ENCODE data around the gene FOXP1. TPM values are rescaled to one million over a fixed set of nuclear protein-coding genes. Genes with fewer than 3 reads are reported as not detected.
A peak's percentile ranks its signal among the peaks of the same experiment; 100 is the strongest.

FOXP1 gene
- total RNA-seq, 1 experiment from 2014 or later: 75.3 TPM

DNA sequence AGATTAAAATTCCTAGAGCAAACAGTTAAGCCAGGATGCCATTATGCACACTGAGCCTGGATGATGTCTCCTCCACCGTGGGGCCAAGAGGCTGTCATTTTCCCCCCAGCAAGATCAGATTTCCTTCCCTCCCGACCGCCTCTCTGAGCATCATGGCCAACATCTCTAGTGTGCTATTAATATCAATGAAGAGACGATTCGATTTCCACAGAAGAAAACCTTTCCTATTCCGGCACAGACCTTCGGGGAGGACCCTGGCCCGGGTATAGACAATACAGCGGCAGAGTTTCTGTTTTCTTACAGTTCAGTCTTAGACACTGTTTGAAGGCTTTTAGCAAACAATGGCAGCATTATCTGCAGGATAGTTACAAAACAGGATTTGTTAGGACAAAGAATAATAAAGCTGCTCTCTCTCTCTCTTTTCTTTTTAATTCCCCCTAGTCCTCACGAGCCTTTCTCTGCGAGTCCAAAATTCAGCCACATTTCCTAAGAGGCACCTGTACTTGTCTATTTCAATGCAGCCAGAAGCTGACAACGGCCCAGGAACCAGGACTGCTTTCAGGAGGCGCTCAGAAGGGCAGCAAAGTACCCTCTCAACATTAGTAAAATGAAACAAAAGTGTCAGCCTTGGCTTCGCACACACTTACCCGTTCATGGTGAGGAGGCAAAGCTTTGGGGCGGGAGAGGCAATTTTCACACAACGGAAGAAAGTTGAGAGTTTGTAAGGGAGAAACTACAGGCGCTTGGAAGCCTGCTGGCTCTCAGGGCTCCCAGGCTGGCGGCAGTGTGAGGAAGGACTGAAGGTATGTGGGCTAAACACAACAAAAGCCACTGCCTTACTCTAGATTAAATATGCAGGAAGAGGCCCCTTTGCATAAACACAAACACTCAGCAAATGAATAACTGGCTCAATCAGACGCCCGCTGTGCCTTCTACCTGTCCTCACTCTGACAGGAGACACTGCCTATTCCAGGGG lies 278.0 kb downstream of the FOXP1 start:
- Histone ChIP-seq H3K9me3 (ENCODE audit: control insufficient read depth, low read depth, low read length) (no peaks in the 10 kb centered on the region), H3K79me2 (ENCODE audit: insufficient read depth, low read length) (peaks cover 4% of the 10 kb centered on the region; the same call in 1 of the 2 replicates), H2BK15ac (ENCODE audit: low read depth, low read length) (no peak overlapping the region), H2BK12ac (ENCODE audit: insufficient read length, low read depth, low read length) (peak overlapping the region; percentile 28), H3K4ac (ENCODE audit: low read depth, low read length) (no peak overlapping the region), H3T11ph (ENCODE audit: low read length) (no peak overlapping the region), H3K18ac (ENCODE audit: insufficient read length, low read depth, low read length) (peak overlapping the region; percentile 59), H2AFZ (ENCODE audit: low read length) (no peak overlapping the region), H3K4me1 (ENCODE audit: insufficient read depth, low read length) (peaks cover 11% of the 10 kb centered on the region), H4K8ac (replicated peaks; ENCODE audit: insufficient read length, low read depth, low read length) (no peak overlapping the region), H2BK120ac (ENCODE audit: low read depth, low read length, poor library complexity, severe bottlenecking) (no peak overlapping the region), H4K91ac (ENCODE audit: insufficient read length, low read depth, low read length) (no peak overlapping the region), H3K23me2 (ENCODE audit: insufficient read length, low read depth, low read length, poor library complexity, severe bottlenecking) (peaks cover 9% of the 10 kb centered on the region), H4K20me1 (ENCODE audit: control insufficient read depth, insufficient read depth, insufficient read length) (no peaks in the 10 kb centered on the region), H3K27me3 (ENCODE audit: insufficient read depth, low read length) (no peaks in the 10 kb centered on the region; the same call in 1 of the 2 replicates), H2AK5ac (ENCODE audit: insufficient read length, low read length) (no peak overlapping the region), H3K14ac (ENCODE audit: insufficient read depth, low read length) (peak overlapping the region; percentile 30; the same call in 1 of the 2 replicates), H3K27ac (ENCODE audit: insufficient read length, low read depth, low read length) (peak overlapping the region; percentile 83), H4K5ac (ENCODE audit: insufficient read length, low read depth, low read length) (no peak overlapping the region), H3K9ac (ENCODE audit: extremely low read depth, insufficient read length, low read length) (peak overlapping the region; percentile 64), H3K79me1 (ENCODE audit: insufficient read depth, low read depth, low read length, poor library complexity, severe bottlenecking) (no peaks in the 10 kb centered on the region), H3K56ac (ENCODE audit: insufficient read length, low read depth, low read length) (no peak overlapping the region), H2BK20ac (ENCODE audit: low read depth, low read length, poor library complexity, severe bottlenecking) (no peak overlapping the region), H3K23ac (ENCODE audit: insufficient read length, low read depth, low read length) (no peak overlapping the region), H2BK5ac (ENCODE audit: insufficient read length, low read length) (no peak overlapping the region), H3K4me2 (ENCODE audit: insufficient read depth, insufficient read length, low read length) (peak overlapping the region; percentile 81)
- WGBS (ENCODE audit: extremely low coverage, insufficient read length, low lambda C conversion rate): no CpG with 5 or more reads among the region's 21 CpGs
- no peaks in the 10 kb centered on the region for H3K9me3 Mint-ChIP-seq
- H3K36me3 Mint-ChIP-seq (ENCODE audit: insufficient read depth in 1 of 3, low read depth in 3 of 3): no peaks in the 10 kb centered on the region
- peak overlapping the region; percentile 49 to 99 (median 98) for H3K27ac Mint-ChIP-seq
- peaks cover 81% of the 10 kb centered on the region in 2 experiments for H3K4me1 Mint-ChIP-seq
- TF ChIP-seq, protein P1, sequence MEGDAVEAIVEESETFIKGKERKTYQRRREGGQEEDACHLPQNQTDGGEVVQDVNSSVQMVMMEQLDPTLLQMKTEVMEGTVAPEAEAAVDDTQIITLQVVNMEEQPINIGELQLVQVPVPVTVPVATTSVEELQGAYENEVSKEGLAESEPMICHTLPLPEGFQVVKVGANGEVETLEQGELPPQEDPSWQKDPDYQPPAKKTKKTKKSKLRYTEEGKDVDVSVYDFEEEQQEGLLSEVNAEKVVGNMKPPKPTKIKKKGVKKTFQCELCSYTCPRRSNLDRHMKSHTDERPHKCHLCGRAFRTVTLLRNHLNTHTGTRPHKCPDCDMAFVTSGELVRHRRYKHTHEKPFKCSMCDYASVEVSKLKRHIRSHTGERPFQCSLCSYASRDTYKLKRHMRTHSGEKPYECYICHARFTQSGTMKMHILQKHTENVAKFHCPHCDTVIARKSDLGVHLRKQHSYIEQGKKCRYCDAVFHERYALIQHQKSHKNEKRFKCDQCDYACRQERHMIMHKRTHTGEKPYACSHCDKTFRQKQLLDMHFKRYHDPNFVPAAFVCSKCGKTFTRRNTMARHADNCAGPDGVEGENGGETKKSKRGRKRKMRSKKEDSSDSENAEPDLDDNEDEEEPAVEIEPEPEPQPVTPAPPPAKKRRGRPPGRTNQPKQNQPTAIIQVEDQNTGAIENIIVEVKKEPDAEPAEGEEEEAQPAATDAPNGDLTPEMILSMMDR (conservative IDR thresholded peaks at IDR 0.05): no peak
- H3K4me3 Mint-ChIP-seq: peak overlapping the region; percentile 89 to 92
- H3K27me3 Mint-ChIP-seq (ENCODE audit: low read depth): no peaks in the 10 kb centered on the region
- peak; percentile 88 for DNase-seq

All from H9 (cell line).